ENCODE data around the gene SMTNL1. TPM values are rescaled to one million over a fixed set of nuclear protein-coding genes. Genes with fewer than 3 reads are reported as not detected.

SMTNL1 gene
- total RNA-seq, 1 experiment from 2014 or later, result not detected

DNA sequence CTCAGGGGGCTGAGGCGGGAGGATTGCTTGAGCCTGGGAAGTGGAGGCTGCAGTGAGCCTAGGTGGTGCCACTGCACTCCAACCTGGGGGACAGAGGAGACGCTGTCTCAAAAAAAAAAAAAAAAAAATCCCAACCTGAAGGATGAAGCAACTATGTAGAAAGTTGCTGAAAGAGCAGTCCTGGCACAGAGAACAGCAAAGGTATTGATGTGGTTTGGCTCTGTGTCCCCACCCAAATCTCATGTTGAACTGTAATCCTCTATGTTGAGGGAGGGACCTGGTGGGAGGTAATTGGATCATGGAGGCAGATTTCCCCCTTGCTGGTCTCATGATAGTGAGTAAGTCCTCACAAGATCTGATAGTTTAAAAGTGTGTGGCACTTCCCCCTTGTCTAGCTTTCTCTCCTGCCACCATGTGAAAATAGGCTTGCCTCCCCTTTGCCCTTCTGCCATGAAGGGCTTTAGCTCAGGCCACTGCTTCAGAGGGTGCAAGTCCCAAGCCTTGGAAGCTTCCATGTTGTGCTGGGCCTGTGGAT lies 49.4 kb downstream of the SMTNL1 start:
- DNase-seq (ENCODE audit: low read depth), result no peak

DNA sequence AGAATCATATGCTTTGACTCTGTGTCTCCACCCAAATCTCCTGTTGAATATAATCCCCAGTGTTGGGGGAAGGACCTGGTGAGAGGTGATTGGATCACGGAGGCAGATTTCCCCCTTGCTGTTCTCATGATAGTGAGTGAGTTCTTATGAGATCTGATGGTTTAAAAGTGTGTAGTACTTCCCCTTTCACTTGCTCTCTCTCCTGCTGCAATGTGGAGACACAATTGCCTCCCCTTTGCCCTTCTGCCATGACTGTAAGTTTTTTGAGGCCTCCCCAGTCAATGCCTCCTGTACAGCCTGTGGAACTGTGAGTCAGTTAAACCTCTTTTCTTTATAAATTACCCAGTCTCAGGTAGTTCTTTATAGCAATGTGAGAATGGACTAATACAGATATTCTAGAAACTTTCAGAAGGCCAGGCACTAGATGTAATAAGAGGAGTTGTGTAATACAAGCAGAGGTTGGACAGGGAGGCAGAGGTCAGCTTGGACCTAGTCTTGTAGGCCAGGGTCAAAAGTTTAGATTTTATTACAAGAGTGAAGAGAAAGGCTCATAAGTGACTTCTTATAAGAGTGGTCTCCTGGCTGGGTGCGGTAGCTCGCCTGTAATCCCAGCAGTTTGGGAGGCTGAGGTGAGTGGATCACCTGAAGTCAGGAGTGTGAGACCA lies 50.8 kb downstream of the SMTNL1 start:
- no peak for DNase-seq (ENCODE audit: low read depth)

DNA sequence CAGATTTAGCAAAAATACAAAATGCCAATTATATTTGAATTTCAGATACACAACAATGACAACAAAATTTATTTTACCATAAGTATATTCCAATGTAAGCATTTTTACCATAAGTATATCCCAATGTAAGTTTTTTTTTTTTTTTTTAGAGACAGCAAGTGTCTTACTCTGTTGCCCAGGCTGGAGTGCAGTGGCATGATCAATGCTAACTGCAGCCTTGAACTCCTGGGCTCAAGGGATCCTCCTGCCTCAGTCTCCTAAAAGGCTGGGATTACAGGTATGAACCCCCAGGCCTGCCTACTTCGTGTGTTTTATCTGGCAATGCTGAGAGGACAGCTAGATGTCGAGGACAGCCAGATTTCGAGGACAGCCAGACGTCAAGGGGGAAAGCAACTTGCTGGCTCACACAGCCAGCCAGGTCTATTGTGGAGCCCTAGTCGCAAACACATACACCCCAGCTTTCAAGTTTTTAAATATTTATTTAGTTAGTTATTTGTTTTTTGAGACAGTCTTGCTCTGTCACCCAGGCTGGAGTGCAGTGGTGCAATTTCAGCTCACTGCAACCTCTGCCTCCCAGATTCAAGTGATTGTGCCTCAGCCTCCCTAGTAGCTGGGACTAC lies 59.0 kb downstream of the SMTNL1 start:
- DNase-seq (ENCODE audit: low read depth), result no peak

DNA sequence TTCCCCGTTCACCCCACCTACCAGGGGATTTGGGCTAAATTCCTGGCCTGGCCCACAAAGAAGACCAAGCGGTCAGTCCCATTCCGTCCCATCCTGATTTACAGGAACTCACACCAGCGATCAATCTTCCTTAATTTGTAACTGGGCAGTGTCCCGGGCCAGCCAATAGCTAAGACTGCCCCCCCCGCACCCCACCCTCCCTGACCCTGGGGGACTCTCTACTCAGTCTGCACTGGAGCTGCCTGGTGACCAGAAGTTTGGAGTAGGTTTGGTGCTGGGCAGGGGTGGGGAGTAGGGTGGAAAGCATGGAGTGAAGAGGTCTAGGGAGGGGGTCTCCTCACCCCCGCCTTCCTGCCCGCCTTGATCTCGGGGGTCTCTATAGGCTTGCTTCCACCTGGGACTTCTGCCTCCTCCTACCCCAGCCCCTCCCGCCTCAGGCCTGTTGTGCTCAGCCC lies 60.1 kb downstream of the SMTNL1 start, which contains the start of gene SERPING1:
SERPING1 (plus strand) TSS at position 225 of the 455 bp plus-strand sequence. CDS start 586 bp downstream, outside the sequence.
- DNase-seq (ENCODE audit: low read depth), result no peak

DNA sequence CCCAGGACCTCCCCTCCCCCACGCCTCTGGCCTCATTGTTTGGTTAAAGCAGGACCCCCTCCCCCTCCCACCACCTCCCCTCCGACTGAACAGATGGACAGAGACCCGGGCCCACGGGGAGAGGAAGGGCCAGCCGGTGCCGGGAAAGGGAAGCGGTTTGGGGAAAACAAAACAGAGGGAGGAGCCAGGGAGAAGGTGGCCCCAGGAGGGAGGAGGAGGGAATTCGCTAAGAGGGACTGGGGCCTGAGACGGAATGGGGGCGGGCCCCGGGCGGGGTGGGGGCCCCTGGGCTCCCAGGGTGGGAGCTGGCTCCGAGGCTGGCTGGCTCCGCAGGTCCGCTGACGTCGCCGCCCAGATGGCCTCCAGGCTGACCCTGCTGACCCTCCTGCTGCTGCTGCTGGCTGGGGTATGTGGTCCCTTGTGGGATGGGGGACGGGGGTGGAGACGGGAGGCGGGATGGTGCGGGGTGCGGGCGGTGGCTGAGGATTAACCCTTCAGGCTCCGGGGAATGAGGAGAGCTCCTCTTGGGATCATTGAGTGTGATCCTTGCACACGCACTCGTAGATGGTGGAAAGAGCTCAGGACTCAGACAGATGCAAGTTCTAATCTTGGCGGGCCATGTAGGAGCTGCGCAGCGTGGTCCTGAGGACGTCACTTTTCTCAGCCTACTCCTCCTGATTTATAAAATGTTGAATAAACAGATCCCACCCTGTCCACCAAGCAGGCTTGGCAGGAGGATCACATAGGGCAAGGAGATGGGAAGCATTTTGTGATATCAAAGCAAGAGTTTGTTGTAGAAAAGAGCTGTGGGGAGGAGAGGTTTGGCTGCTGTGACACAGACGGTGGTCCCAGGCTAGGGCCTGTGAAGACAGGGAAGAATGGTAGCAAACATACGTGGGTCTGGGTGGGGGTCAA lies 60.8 kb downstream of the SMTNL1 start:
- DNase-seq (ENCODE audit: low read depth), result no peak

DNA sequence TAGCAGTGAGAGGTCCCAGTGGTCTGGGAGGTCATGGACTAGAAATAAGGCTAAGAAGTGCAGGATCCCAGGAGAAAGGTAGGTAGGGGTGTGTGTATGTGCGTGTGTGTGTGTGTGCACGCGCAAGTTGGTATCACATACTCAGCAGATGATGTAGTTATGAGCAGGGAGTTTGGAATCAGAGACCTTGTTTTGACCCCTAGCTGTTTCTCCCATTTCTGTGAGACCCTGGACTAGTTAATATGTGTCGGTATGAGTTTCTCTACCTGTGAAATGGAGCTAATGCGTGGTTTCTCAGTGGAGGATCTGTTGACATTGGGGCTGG lies 61.4 kb downstream of the SMTNL1 start:
- no peak for DNase-seq (ENCODE audit: low read depth)

DNA sequence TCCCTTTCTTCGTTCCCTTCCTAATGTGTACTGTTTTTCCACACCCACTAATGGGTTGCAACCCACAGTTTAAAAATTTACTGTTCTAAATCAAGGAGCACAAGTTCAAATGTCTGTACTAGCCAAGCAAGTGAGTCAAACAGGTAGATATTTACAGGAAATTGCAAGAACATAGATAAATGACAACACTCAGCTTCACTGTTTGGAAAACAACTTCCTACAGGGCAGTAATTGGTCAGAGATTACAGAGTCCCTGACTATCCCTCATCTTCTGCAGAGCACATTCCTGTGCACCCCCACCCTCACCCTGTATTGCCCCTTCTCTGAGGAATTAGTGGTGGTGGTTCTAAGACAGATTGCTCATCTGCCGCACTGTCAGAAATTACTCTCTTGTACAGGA lies 62.0 kb downstream of the SMTNL1 start:
- no peak for DNase-seq (ENCODE audit: low read depth)

Small RNAs within 50 kb of the gene (small RNA-seq; reads per million reads assigned to genes)
- gene RN7SL605P, result not detected

Other genes with a start within 250 kb of the SMTNL1 start
- gene TNKS1BP1, start 212.6 kb upstream of the SMTNL1 start, total RNA-seq (2014; rRNA removed; shearing (Covaris generic)), result 39.8 and 57.0 TPM in 2 replicates
- 206 and 249 TPM in 2 replicates for gene SSRP1, start 201.7 kb upstream of the SMTNL1 start, total RNA-seq (2014; rRNA removed; shearing (Covaris generic))
- gene P2RX3, start 199.2 kb upstream of the SMTNL1 start, total RNA-seq (2014; rRNA removed; shearing (Covaris generic)), result not detected in 2 replicates
- gene PRG3, start 156.4 kb upstream of the SMTNL1 start, total RNA-seq (2014; rRNA removed; shearing (Covaris generic)), result not detected in 2 replicates
- gene PRG2, start 146.9 kb upstream of the SMTNL1 start, total RNA-seq (2014; rRNA removed; shearing (Covaris generic)), result not detected in 2 replicates
- gene SLC43A3, start 110.5 kb upstream of the SMTNL1 start, total RNA-seq (2014; rRNA removed; shearing (Covaris generic)), result 81.0 and 87.2 TPM in 2 replicates
- 5.6 and 11.3 TPM in 2 replicates for gene RTN4RL2, start 77.1 kb upstream of the SMTNL1 start, total RNA-seq (2014; rRNA removed; shearing (Covaris generic))
- gene SLC43A1, start 21.9 kb upstream of the SMTNL1 start, total RNA-seq (2014; rRNA removed; shearing (Covaris generic)), result 13.6 and 14.5 TPM in 2 replicates
- gene TIMM10, start 6.8 kb upstream of the SMTNL1 start, total RNA-seq (2014; rRNA removed; shearing (Covaris generic)), result 115 and 191 TPM in 2 replicates
- gene UBE2L6, start 30.1 kb downstream of the SMTNL1 start, total RNA-seq (2014; rRNA removed; shearing (Covaris generic)), result 37.3 and 51.2 TPM in 2 replicates
- gene SERPING1, start 60.1 kb downstream of the SMTNL1 start, total RNA-seq (2014; rRNA removed; shearing (Covaris generic)), result not detected in 2 replicates
- gene YPEL4, start 112.3 kb downstream of the SMTNL1 start, total RNA-seq (2014; rRNA removed; shearing (Covaris generic)), result 0.42 and 0.84 TPM in 2 replicates
- 41.5 and 42.9 TPM in 2 replicates for gene CLP1, start 120.2 kb downstream of the SMTNL1 start, total RNA-seq (2014; rRNA removed; shearing (Covaris generic))
- 36.9 and 59.0 TPM in 2 replicates for gene ZDHHC5, start 130.5 kb downstream of the SMTNL1 start, total RNA-seq (2014; rRNA removed; shearing (Covaris generic))
- 29.3 and 32.1 TPM in 2 replicates for gene MED19, start 174.6 kb downstream of the SMTNL1 start, total RNA-seq (2014; rRNA removed; shearing (Covaris generic))
- 161 and 179 TPM in 2 replicates for gene TMX2, start 175.0 kb downstream of the SMTNL1 start, total RNA-seq (2014; rRNA removed; shearing (Covaris generic))
- gene SELENOH, start 203.9 kb downstream of the SMTNL1 start, total RNA-seq (2014; rRNA removed; shearing (Covaris generic)), result 134 and 180 TPM in 2 replicates
- not detected in 2 replicates for gene BTBD18, start 214.2 kb downstream of the SMTNL1 start, total RNA-seq (2014; rRNA removed; shearing (Covaris generic))
- 41.4 and 49.5 TPM in 2 replicates for gene CTNND1, start 224.2 kb downstream of the SMTNL1 start, total RNA-seq (2014; rRNA removed; shearing (Covaris generic))